Right lobe of liver (tissue), 4 donors: ENCODE data around the gene SLFN13.

Experiments
- CTCF ChIP-seq, 4 donors: fragments of 200-600 bp in 3 of 4; fragments of 450-650 bp in 1 of 4; IDR thresholded peaks; one replicate each; pipeline versions ENCODE4 v1.5.1 to v1.8.0; 2016 to 2022; ENCODE audit warnings: antibody characterized with exemption in 4 of 4, mild to moderate bottlenecking in 2 of 4
- POLR2A ChIP-seq: fragments of 450-650 bp; IDR thresholded peaks from one replicate; pipeline ENCODE4 v1.6.1; 2017; ENCODE audit warnings: antibody characterized with exemption, mild to moderate bottlenecking
- donor health status: DM: no; HTN: no; CAD: no.
- donor health status: DM: no; HTN: no; CAD: no.
- donor health status: DM: no; HTN: yes; CAD: no.

DNA sequence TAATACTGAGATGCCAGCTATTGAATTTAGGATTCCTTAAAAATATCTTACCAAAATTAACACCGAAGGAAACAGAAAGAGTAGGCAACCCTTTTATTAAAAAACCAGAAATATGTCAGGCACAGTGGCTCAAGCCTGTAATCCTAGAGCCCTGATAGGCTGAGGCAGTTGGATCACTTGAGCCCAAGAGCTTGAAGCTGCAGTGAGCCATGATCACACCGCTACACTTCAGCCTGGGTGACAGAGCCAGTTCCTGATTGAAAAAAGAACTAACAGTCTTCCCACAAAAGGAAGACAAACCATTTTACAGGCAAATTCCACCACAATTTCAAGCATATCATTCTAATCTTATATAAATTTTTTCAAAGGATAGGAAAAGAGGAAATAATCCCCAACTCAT is 31.9 kb downstream of the SLFN13 start:
- TF ChIP-seq CTCF (IDR thresholded peaks at IDR 0.05) (no peak), POLR2A (no peak)
